DMS 273 (cell line): ENCODE results near the gene LVRN.

ENCODE experiments used
- DNase-seq: peaks from one replicate; lab custom pipeline; 2025; ENCODE audit not compliant: unreplicated experiment; lab: John Stamatoyannopoulos, UW

Gene LVRN

GRCh38 chr5:116023619-116024018, 61.3 kb downstream of the LVRN start:
- no peak for DNase-seq

GRCh38 chr5:116025866-116026265, 63.6 kb downstream of the LVRN start:
- no peak for DNase-seq

- DNase-seq: peak; percentile 65
These were observed 69.8 kb downstream of the LVRN start, which contains the start of gene ARL14EPL for GRCh38 chr5:116032094-116032517. TSS of gene ARL14EPL (plus strand) at chr5:116032472. CDS start at chr5:116051466, 18,994 bp downstream.

- no peak for DNase-seq
These were observed 70.7 kb downstream of the LVRN start for GRCh38 chr5:116032991-116033390.

GRCh38 chr5:116035123-116035522, 72.8 kb downstream of the LVRN start:
- DNase-seq: no peak

GRCh38 chr5:116037236-116037822, 75.1 kb downstream of the LVRN start:
- no peak for DNase-seq

GRCh38 chr5:116038817-116039216, 76.5 kb downstream of the LVRN start:
- no peak for DNase-seq

GRCh38 chr5:116042375-116042774, 80.1 kb downstream of the LVRN start:
- DNase-seq: no peak

GRCh38 chr5:116044073-116044472, 81.8 kb downstream of the LVRN start:
- no peak for DNase-seq

- peak; percentile 36 for DNase-seq
These were observed 83.5 kb downstream of the LVRN start for GRCh38 chr5:116045821-116046220.

GRCh38 chr5:116046261-116046660, 84.0 kb downstream of the LVRN start:
- DNase-seq: no peak

GRCh38 chr5:116046823-116047222, 84.5 kb downstream of the LVRN start:
- no peak for DNase-seq

- DNase-seq: no peak
These were observed 96.2 kb downstream of the LVRN start for GRCh38 chr5:116058346-116058936.

- DNase-seq: peak; percentile 10
These were observed 100.1 kb downstream of the LVRN start for GRCh38 chr5:116062352-116062751.

GRCh38 chr5:116063950-116064349, 101.7 kb downstream of the LVRN start:
- no peak for DNase-seq

- DNase-seq: peak; percentile 79
These were observed 105.9 kb downstream of the LVRN start for GRCh38 chr5:116068028-116068632.

GRCh38 chr5:116071211-116071610, 108.9 kb downstream of the LVRN start:
- no peak for DNase-seq

- DNase-seq: peak; percentile 6
These were observed 113.0 kb downstream of the LVRN start for GRCh38 chr5:116075191-116075831.

GRCh38 chr5:116076496-116076895, 114.2 kb downstream of the LVRN start:
- no peak for DNase-seq
